ENCODE results near the gene GPR63.

DNA sequence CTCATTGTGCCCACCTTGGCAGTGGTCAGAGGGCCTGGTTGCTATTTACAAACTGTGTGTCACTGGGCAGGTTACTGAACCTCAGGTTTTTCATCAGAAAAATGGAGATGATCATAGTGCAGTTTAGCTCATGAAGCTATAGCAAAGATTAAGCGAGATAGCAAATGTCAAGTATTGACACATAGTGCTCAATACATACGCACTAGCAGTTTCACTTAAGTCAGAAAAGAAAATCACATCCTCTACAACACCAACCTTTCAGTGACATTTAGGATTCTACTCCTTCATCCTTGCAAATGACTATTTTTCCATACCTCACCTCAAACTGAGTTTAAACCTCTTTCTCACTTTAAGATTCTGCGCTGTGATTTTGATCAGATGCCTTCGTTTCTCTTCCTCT lies 16.2 kb downstream of the GPR63 start:
- TF ChIP-seq, protein P1, sequence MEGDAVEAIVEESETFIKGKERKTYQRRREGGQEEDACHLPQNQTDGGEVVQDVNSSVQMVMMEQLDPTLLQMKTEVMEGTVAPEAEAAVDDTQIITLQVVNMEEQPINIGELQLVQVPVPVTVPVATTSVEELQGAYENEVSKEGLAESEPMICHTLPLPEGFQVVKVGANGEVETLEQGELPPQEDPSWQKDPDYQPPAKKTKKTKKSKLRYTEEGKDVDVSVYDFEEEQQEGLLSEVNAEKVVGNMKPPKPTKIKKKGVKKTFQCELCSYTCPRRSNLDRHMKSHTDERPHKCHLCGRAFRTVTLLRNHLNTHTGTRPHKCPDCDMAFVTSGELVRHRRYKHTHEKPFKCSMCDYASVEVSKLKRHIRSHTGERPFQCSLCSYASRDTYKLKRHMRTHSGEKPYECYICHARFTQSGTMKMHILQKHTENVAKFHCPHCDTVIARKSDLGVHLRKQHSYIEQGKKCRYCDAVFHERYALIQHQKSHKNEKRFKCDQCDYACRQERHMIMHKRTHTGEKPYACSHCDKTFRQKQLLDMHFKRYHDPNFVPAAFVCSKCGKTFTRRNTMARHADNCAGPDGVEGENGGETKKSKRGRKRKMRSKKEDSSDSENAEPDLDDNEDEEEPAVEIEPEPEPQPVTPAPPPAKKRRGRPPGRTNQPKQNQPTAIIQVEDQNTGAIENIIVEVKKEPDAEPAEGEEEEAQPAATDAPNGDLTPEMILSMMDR (IDR thresholded peaks at IDR 0.05) = no peak
- TF ChIP-seq ZFX (IDR thresholded peaks at IDR 0.05; ENCODE audit: borderline replicate concordance) = no peak

Measured in 22Rv1 (cell line).